Thyroid gland (tissue), 4 donors: ENCODE results near the gene CMC4.

Source experiments
- CTCF ChIP-seq, 6 experiments: fragments of 200-600 bp in 3 of 6; fragments of 450-650 bp in 3 of 6; sonication (generic) in 3 of 6; IDR thresholded peaks; one replicate each; pipeline ENCODE4 v1.5.1; 2016 to 2019; ENCODE audit warnings: antibody characterized with exemption in 6 of 6, mild to moderate bottlenecking in 2 of 6, inconsistent platforms in 1 of 6, moderate library complexity in 1 of 6
- POLR2A ChIP-seq, 2 donors: fragments of 450-650 bp; IDR thresholded peaks; one replicate each; pipeline ENCODE4 v1.6.1; 2017; ENCODE audit warnings: antibody characterized with exemption in 2 of 2, mild to moderate bottlenecking in 2 of 2, moderate library complexity in 1 of 2

GRCh38 chrX:155026727-155027508 lies 44.0 kb downstream of the CMC4 start, which contains the start of gene FUNDC2:
- TF ChIP-seq CTCF (IDR thresholded peaks at IDR 0.05) (no peak), POLR2A (IDR thresholded peaks at IDR 0.05) (peak in 1 of 2 donors; percentile 83)
